ENCODE measurements around the gene BRSK1.
"Not testable (repeated sequence)": the region's sequence is repeated elsewhere in the genome, so short reads cannot be mapped to it uniquely, and the experiment has no call there.

BRSK1 gene

GRCh38 chr19:55305491-55305890, 21.7 kb downstream of the BRSK1 start:
- DNase-seq, result peak in 3 of 4 experiments; percentile 10 to 18 (median 13)

GRCh38 chr19:55305983-55306562, 22.3 kb downstream of the BRSK1 start:
- no peak for DNase-seq

- DNase-seq, result no peak
Measured at GRCh38 chr19:55306712-55307111, 22.9 kb downstream of the BRSK1 start.

- DNase-seq, result no peak
Measured at GRCh38 chr19:55308281-55308680, 24.5 kb downstream of the BRSK1 start.

- no peak for DNase-seq
Measured at GRCh38 chr19:55309448-55309847, 25.7 kb downstream of the BRSK1 start.

GRCh38 chr19:55310498-55310897, 26.7 kb downstream of the BRSK1 start:
- no peak for DNase-seq

GRCh38 chr19:55311397-55311796, 27.6 kb downstream of the BRSK1 start:
- no peak for DNase-seq

- no peak for DNase-seq
Measured at GRCh38 chr19:55311797-55312196, 28.0 kb downstream of the BRSK1 start.

- no peak for DNase-seq
Measured at GRCh38 chr19:55312621-55313512, 29.1 kb downstream of the BRSK1 start.

GRCh38 chr19:55314396-55314795, 30.6 kb downstream of the BRSK1 start:
- no peak for DNase-seq

GRCh38 chr19:55315956-55316525, 32.2 kb downstream of the BRSK1 start:
- no peak for DNase-seq

- no peak for DNase-seq
Measured at GRCh38 chr19:55316646-55317045, 32.8 kb downstream of the BRSK1 start.

GRCh38 chr19:55319785-55320184, 36.0 kb downstream of the BRSK1 start:
- no peak for DNase-seq

GRCh38 chr19:55320844-55321419, 37.1 kb downstream of the BRSK1 start:
- no peak for DNase-seq

- DNase-seq, result no peak
Measured at GRCh38 chr19:55321466-55322137, 37.8 kb downstream of the BRSK1 start.

GRCh38 chr19:55322204-55322885, 38.5 kb downstream of the BRSK1 start:
- DNase-seq, result no peak

GRCh38 chr19:55324662-55325061, 40.9 kb downstream of the BRSK1 start:
- DNase-seq, result no peak

- no peak for DNase-seq
Measured at GRCh38 chr19:55325172-55325571, 41.4 kb downstream of the BRSK1 start, which contains the start of gene TMEM150B. Gene TMEM150B, minus strand, starts transcription at chr19:55325341. Its CDS starts 4,305 bp downstream, at chr19:55321036.

GRCh38 chr19:55328774-55329318, 45.0 kb downstream of the BRSK1 start:
- DNase-seq, result not testable (repeated sequence)

- DNase-seq, result not testable (repeated sequence)
Measured at GRCh38 chr19:55329791-55330190, 46.0 kb downstream of the BRSK1 start.

GRCh38 chr19:55333870-55334269, 50.1 kb downstream of the BRSK1 start:
- no peak for DNase-seq

GRCh38 chr19:55336101-55336500, 52.3 kb downstream of the BRSK1 start:
- no peak for DNase-seq
